Activated naive CD4-positive, alpha-beta T cell treated with anti-CD3 and anti-CD28 coated beads, Interleukin-2, amount 50 U/mL, for 72 hours (primary cell): ENCODE data around the gene NDUFS4. TPM values are rescaled to one million over a fixed set of nuclear protein-coding genes. Genes with fewer than 3 reads are reported as not detected.
"Not testable (repeated sequence)": the region's sequence is repeated elsewhere in the genome, so short reads cannot be mapped to it uniquely, and the experiment has no call there.

ENCODE experiments used
- ATAC-seq, 2 donors: fragments of 150-1000 bp; cut with Tn5 transposase; 2 replicates each; pipeline ENCODE4 v1.10.0; 2021; ENCODE audit warnings: mild to moderate bottlenecking in 2 of 2, moderate library complexity in 2 of 2
- DNase-seq, 2 donors: peaks; one replicate each; pipeline ENCODE4 v3.0.0; 2021 to 2022; ENCODE audit warnings: low spot score in 2 of 2
- H3K27ac Mint-ChIP-seq, 2 donors: one replicate each; pipeline ENCODE4 v1.8.0; 2022; ENCODE audit warnings: mild to moderate bottlenecking in 2 of 2, mixed read lengths in 2 of 2
- H3K36me3 Mint-ChIP-seq, 2 donors: one replicate each; pipeline ENCODE4 v1.8.0; 2022; ENCODE audit warnings: mixed read lengths in 2 of 2
- H3K9me3 Mint-ChIP-seq, 2 donors: one replicate each; pipeline ENCODE4 v1.8.0; 2022; ENCODE audit warnings: mixed read lengths in 2 of 2
- total RNA-seq, 2 donors: library from RNA; stranded (reverse); gene quantifications; one replicate each; pipeline ENCODE4 v1.2.3, GENCODE V29; 2022

The NDUFS4 gene
- total RNA-seq = 10 to 100 TPM; 60.6 to 64.1 TPM

GRCh38 chr5:53560506-53561191 lies at the start of gene NDUFS4:
Gene NDUFS4, plus strand, starts transcription at chr5:53560639. Its CDS starts 24 bp downstream, at chr5:53560663.
- H3K9me3 Mint-ChIP-seq = peaks cover 0 to 6% of the 10 kb centered on the region in 2 donors
- DNase-seq = peak; percentile 75 to 77

GRCh38 chr5:53512539-53512938 lies 47.9 kb upstream of the NDUFS4 start:
- Mint-ChIP-seq H3K36me3 (peaks cover 0 to 7% of the 10 kb centered on the region in 2 donors), H3K9me3 (peaks cover 18 to 22% of the 10 kb centered on the region in 2 donors), H3K27ac (no peak overlapping the region)
- ATAC-seq (no peak), DNase-seq (no peak)

More at GRCh38 chr5:53560506-53561191, at the start of gene NDUFS4:
- Mint-ChIP-seq H3K36me3 (peaks cover 12 to 26% of the 10 kb centered on the region in 2 donors), H3K27ac (peak within 1 kb of the TSS; percentile 94 to 98)
- ATAC-seq = peak; percentile 91 to 94

DNA sequence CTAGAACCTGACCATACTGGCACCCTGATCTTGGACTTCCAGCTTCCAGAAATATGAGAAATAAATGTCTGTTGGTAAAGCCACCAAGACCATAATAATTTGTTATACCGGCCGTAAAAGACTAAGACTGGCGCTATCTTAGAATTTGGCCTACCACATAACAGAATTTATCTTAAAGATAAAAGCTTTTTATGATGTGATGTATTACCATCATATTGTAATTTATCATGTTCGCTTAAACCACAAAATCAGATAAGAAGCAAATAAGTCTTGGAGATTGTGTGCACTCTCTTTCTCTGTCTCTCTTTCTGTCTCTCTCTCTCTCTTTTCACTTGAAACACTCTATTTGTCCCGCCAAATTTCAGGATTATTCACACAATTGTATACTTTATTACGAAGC lies 44.5 kb upstream of the NDUFS4 start:
- ATAC-seq (no peak), DNase-seq (no peak)
- H3K36me3 Mint-ChIP-seq = peaks cover 0 to 9% of the 10 kb centered on the region in 2 donors
- no peak overlapping the region for H3K27ac Mint-ChIP-seq
- H3K9me3 Mint-ChIP-seq = peaks cover 8 to 13% of the 10 kb centered on the region in 2 donors

DNA sequence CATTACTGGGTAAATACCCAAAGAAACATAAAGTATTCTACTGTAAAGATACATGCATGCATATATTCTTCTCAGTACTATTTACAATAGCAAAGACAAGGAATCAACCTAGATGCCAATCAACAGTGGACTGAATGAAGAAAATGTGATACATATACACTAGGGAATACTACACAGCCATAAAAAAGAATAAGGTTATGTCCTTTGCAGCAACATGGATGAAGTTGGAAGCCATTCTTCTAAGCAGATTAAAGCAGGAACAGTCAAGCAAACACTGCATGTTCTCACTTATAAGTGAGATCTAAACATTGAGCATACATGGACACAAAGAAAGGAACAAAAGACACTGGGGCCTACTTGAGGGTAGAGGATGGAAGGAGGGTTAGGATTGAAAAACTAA lies 39.6 kb upstream of the NDUFS4 start:
- H3K36me3 Mint-ChIP-seq = peaks cover 0 to 11% of the 10 kb centered on the region in 2 donors
- no peak overlapping the region for H3K27ac Mint-ChIP-seq
- ATAC-seq (no peak), DNase-seq (no peak)
- H3K9me3 Mint-ChIP-seq = peaks cover 8 to 17% of the 10 kb centered on the region in 2 donors

DNA sequence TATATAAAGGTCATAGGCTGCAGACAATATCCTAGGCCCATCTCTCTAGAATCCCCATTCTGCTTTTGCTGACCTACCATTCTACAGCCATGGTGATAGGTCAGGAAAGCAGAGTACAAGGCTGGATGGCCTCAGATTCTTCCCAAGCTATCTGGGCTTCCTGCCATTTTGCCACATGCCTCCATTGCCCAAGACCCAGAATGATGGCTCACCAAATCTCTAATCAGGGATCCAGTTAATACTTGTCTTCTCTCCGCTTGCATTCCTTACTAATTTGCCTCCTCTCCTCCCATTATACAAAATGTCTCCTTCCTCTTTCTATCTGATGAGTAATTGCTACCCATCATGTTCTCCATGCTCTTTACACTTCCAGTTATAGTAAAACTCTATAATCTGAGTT lies 22.7 kb upstream of the NDUFS4 start:
- Mint-ChIP-seq H3K36me3 (no peaks in the 10 kb centered on the region), H3K27ac (no peak overlapping the region), H3K9me3 (no peaks in the 10 kb centered on the region)
- DNase-seq (no peak), ATAC-seq (no peak)

- not testable (repeated sequence) for H3K27ac Mint-ChIP-seq, ATAC-seq, DNase-seq, H3K36me3 Mint-ChIP-seq, H3K9me3 Mint-ChIP-seq
Measured at GRCh38 chr5:53540739-53541138, 19.7 kb upstream of the NDUFS4 start.

- DNase-seq = no peak
- Mint-ChIP-seq H3K9me3 (no peaks in the 10 kb centered on the region), H3K27ac (no peak overlapping the region), H3K36me3 (no peaks in the 10 kb centered on the region)
- no peak for ATAC-seq
Measured at GRCh38 chr5:53541859-53542258, 18.6 kb upstream of the NDUFS4 start.

- ATAC-seq (no peak), DNase-seq (no peak)
- Mint-ChIP-seq H3K36me3 (no peaks in the 10 kb centered on the region), H3K9me3 (no peaks in the 10 kb centered on the region), H3K27ac (no peak overlapping the region)
Measured at GRCh38 chr5:53542926-53543325, 17.5 kb upstream of the NDUFS4 start.

DNA sequence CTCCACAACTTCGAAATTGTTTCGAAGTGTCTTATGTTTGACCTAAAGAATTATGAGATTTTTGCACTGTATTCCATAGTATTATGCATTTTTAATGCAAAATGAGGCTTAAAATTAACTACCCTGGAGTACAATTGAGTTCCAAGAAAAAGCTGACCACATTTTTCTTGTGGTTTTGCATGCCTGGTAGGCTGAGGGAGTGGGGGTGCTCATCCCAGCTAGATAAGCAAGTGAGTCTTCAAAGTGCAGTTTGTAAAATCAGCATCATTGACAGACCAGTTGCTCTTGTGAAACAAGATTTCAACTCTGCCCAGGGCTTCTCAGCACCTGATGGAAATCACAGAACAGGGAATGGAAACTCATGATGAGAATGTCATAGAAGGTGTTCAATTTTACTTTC lies 17.0 kb upstream of the NDUFS4 start:
- Mint-ChIP-seq H3K27ac (no peak overlapping the region), H3K9me3 (no peaks in the 10 kb centered on the region), H3K36me3 (no peaks in the 10 kb centered on the region)
- DNase-seq = no peak
- ATAC-seq = no peak

DNA sequence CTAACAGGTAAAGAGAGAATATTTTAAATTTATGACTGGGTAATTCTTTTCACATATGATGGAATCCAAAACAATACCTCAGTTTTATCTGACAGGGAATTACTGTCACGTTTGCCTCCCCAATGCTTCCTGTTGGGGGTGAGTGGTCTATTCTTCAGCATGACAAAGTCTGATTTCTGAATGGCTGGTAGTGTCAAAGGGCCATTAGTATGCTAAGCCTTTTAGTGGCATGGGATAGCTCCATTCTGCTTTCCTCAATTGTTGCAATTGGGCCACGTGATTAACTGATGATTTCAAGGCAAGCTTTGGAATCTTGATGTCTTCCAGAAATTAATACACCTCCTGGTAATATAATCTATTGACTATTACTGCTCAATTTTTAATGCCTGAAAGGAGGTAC lies 14.7 kb upstream of the NDUFS4 start:
- Mint-ChIP-seq H3K9me3 (no peaks in the 10 kb centered on the region), H3K27ac (no peak overlapping the region), H3K36me3 (no peaks in the 10 kb centered on the region)
- ATAC-seq (no peak), DNase-seq (no peak)

DNA sequence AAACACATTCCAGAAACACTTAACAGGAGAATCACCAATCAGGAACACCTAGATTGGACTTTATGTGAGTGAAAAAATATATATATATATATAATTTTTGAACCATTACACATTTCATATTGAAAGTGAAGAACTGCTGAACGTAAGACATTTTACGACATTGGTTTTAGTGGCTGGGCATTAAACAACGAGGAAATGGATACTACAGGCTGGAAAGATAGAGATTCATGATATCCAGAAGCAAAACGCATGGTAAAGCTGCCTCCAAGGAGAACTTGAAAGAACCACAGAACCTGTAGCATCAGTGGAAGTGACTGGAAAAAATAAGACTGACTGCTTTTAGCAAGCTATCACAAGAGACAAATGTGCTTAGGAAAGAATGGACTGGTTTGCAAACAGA lies 13.2 kb upstream of the NDUFS4 start:
- Mint-ChIP-seq H3K36me3 (no peaks in the 10 kb centered on the region), H3K9me3 (no peaks in the 10 kb centered on the region), H3K27ac (no peak overlapping the region)
- no peak for ATAC-seq
- DNase-seq = no peak

DNA sequence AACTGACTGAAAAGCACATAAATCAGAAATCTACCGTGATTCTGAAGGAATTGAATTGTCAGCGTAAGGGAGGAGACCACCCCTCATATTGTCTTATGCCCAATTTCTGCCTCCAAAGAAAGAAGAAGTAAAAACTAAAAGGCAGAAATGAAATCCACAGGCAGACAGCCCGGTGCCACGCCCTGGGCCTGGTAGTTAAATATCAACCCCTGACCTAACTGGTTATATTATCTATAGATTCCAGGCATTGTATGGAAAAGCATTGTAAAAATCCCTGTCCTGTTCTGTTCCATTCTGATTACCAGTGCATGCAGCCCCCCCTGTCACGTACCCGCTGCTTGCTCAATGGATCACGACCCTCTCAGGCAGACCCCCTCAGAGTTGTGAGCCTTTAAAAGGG lies 11.9 kb upstream of the NDUFS4 start:
- not testable (repeated sequence) for ATAC-seq, H3K9me3 Mint-ChIP-seq, DNase-seq, H3K36me3 Mint-ChIP-seq, H3K27ac Mint-ChIP-seq

DNA sequence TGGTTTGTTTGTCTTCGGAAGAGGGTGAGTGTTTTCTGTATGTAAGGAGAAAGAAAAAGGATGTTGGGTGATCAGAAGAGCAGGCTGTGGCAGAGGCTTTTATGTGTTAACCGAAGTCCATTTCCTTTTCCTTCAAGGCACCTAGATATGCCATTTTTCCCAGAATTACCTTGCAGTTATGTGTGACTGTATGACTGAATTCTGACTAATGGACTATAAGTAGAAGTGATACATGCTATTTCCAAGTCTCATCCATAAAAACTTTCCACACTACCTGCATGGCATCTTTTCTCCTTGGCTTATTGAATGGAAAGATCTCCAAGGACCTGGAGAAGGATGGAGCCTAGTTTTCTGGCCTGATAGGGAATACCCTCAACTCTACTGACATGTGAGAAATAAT lies 10.6 kb upstream of the NDUFS4 start:
- ATAC-seq (no peak), DNase-seq (no peak)
- Mint-ChIP-seq H3K9me3 (no peaks in the 10 kb centered on the region), H3K27ac (no peak overlapping the region), H3K36me3 (no peaks in the 10 kb centered on the region)

GRCh38 chr5:53552561-53552960 lies 7.9 kb upstream of the NDUFS4 start:
- no peaks in the 10 kb centered on the region for H3K36me3 Mint-ChIP-seq
- no peaks in the 10 kb centered on the region for H3K9me3 Mint-ChIP-seq
- H3K27ac Mint-ChIP-seq = no peak overlapping the region
- DNase-seq = no peak
- no peak for ATAC-seq

GRCh38 chr5:53554444-53554843 lies 6.0 kb upstream of the NDUFS4 start:
- no peak for DNase-seq
- no peak for ATAC-seq
- Mint-ChIP-seq H3K9me3 (peaks cover 0 to 6% of the 10 kb centered on the region in 2 donors), H3K27ac (no peak overlapping the region), H3K36me3 (peaks cover 0 to 13% of the 10 kb centered on the region in 2 donors)

DNA sequence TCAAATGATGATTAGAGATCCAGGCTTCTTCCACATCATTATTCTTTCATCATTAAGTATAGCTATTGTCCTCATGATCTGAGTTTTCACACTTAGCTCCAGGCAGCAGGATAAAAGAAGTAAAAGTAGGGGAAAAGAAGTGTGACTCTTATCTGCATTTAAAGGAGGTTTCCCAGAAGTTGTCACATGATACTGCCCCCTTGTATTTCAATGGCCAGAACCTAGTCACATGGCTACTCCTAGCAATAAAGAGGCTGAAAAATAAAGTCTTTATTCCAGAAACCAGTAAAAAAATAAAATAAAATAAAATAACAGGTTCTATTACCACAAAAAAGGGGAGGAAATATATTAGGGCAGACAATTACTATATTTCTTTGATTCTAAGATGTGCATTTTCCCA lies 5.3 kb upstream of the NDUFS4 start:
- DNase-seq (no peak), ATAC-seq (no peak)
- Mint-ChIP-seq H3K9me3 (peaks cover 0 to 6% of the 10 kb centered on the region in 2 donors), H3K27ac (no peak overlapping the region), H3K36me3 (peaks cover under 1 to 14% of the 10 kb centered on the region in 2 donors)

DNA sequence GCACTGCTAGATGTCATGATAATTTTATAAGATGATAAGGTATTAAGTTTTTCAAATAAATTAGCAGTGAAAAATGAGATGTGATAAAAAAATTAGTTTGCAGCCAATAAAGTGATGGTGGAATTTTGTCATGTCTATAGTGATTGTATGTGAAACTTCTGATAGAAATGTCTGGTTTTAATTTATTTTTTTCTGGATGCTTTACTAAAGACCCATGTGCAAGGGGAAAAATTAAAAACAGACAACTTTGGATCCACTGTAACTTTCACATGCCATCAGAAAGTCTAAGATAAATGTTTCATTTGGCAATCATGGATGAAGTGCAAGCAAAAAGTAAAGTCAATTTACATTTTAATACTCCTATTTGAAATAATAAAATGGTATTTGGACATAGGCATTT lies 4.4 kb upstream of the NDUFS4 start:
- DNase-seq (no peak), ATAC-seq (no peak)
- H3K9me3 Mint-ChIP-seq = peaks cover 0 to 6% of the 10 kb centered on the region in 2 donors
- H3K36me3 Mint-ChIP-seq = peaks cover 9 to 19% of the 10 kb centered on the region in 2 donors
- H3K27ac Mint-ChIP-seq = no peak overlapping the region

DNA sequence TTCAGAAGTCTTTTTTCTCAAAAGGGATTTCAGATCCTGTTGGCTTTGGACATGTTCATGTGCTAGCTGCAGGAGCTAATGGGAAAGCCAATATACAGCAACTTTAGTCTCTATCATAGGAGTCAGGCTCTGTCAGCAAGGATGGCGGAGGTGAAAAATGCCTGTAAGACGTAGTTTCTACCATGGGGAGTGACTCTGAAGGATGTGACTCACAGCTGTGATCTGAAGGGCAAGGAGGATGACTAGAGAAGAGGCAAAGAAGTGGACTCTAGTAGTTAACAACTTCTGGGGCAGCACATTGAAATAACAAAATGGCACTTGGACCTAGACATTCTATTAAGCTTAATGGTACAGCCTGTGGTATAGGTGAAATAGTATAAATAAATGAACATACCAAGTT lies 3.1 kb upstream of the NDUFS4 start:
- H3K36me3 Mint-ChIP-seq = peaks cover 12 to 21% of the 10 kb centered on the region in 2 donors
- peaks cover 0 to 6% of the 10 kb centered on the region in 2 donors for H3K9me3 Mint-ChIP-seq
- DNase-seq (no peak), ATAC-seq (no peak)
- H3K27ac Mint-ChIP-seq = no peak overlapping the region
